Tibial nerve (tissue), 4 donors: ENCODE results near the gene TRAPPC2. TPM values are rescaled to one million over a fixed set of nuclear protein-coding genes. Genes with fewer than 3 reads are reported as not detected.

ENCODE experiments used
- DNase-seq, 2 donors: peaks; one replicate each; pipeline ENCODE4 v3.0.0-alpha.2; 2019; ENCODE audit warnings: low spot score in 2 of 2
- H3K27ac ChIP-seq, 4 donors: fragments of 200-600 bp; sonication (generic) in 3 of 4; one replicate each; pipeline ENCODE4 v1.5.1; 2017 to 2019; ENCODE audit warnings: mild to moderate bottlenecking in 1 of 4
- H3K27me3 ChIP-seq, 2 donors: fragments of 200-600 bp; sonication (generic) in 1 of 2; one replicate each; pipeline versions ENCODE4 v1.5.1 to v1.6.0; 2017 to 2019
- H3K36me3 ChIP-seq, 3 donors: fragments of 200-600 bp; sonication (generic); one replicate each; pipeline ENCODE4 v1.5.1; 2018 to 2019
- H3K4me1 ChIP-seq, 4 donors: fragments of 200-600 bp; sonication (generic) in 3 of 4; one replicate each; pipeline ENCODE4 v1.5.1; 2017 to 2019
- H3K4me3 ChIP-seq, 4 donors: fragments of 200-600 bp; sonication (generic) in 3 of 4; one replicate each; pipeline ENCODE4 v1.5.1; 2017 to 2019; ENCODE audit warnings: mild to moderate bottlenecking in 1 of 4, moderate library complexity in 1 of 4
- H3K9me3 ChIP-seq, 4 donors: fragments of 200-600 bp; sonication (generic) in 3 of 4; one replicate each; pipeline ENCODE4 v1.5.1; 2017 to 2019
- EP300 ChIP-seq, 2 donors: sonication (generic); formaldehyde crosslinking; IDR thresholded peaks; one replicate each; pipeline ENCODE4 v1.6.1; 2017; ENCODE audit warnings: antibody characterized with exemption in 2 of 2, mild to moderate bottlenecking in 1 of 2
- POLR2A ChIP-seq, 2 donors: fragments of 450-650 bp; IDR thresholded peaks; one replicate each; pipeline ENCODE4 v1.6.1; 2017; ENCODE audit warnings: antibody characterized with exemption in 2 of 2, mild to moderate bottlenecking in 2 of 2, moderate library complexity in 2 of 2
- WGBS, 2 donors: methylation state at CpG; one replicate each; pipeline ENCODE4 v1.1.5; 2018; 5-methylcytosine and 5-hydroxymethylcytosine counted together
- total RNA-seq, 4 donors: library from RNA; depleted of rRNA; stranded (reverse); fragments of >200 nt; gene quantifications; one replicate each; pipeline ENCODE4 v1.1.0, GENCODE V29; 2016
- TF ChIP-seq, protein P1 (sequence below), 5 experiments: fragments of 200-600 bp in 3 of 5; fragments of 450-650 bp in 2 of 5; sonication (generic) in 3 of 5; IDR thresholded peaks; one replicate each; pipeline ENCODE4 v1.5.1; 2016 to 2019; ENCODE audit warnings: antibody characterized with exemption in 5 of 5, mild to moderate bottlenecking in 3 of 5, moderate library complexity in 2 of 5

Gene TRAPPC2
- 10 to 100 TPM in 3 of 4 donors, 1 to 10 TPM in 1; 9.0 to 13.8 (median 11.6) TPM for total RNA-seq

DNA sequence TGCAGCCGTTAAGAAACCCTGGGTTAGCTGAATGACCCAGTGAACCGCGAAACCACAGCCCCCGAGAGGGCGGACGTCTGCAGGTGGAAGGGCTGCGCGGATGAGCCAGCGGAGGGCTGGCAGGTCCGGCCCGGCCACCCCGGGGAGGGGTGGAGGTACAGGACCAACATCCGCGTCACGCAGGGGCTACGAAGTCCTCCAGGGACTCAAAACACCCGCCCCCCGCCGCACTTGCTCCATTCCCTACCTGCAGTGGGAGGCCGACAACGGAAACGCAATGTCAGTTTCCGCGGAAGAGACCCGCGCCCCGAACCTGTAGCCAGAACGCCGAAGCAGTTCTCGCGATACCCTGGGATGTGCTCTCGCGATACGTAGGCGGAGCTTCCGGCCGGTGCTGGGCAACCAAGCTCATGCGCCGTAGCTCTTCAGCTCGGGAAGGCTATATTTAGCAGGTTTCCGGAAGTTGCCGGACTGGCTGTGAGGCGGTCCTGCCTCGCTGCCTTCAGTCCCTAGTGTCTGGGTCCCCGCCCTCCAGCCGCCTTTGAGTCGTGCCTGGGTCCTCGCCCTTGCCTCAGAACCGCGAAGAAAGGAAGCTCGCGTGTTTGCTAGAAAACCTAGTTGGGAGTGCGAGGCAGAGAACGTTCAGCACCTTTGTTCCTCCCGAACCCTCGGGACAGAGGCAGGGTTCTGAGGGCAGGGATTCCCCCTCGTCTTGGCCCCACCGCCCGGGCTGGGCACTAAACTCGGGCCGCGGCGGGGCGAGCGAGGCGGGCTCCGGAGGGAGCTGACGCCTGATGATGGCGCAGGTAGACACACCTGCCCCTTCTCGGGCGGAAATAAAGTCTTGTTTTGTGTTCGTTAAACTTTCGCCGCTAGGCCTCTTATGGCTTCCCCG is at the start of gene TRAPPC2, which contains the start of gene OFD1:
Gene TRAPPC2 (minus strand): TSS at position 343 of the 895 bp plus-strand sequence. CDS start 14,657 bp downstream, outside the sequence.
Gene OFD1 (plus strand): TSS at position 471 of the 895 bp plus-strand sequence. CDS start 324 bp downstream, at position 795.
- Histone ChIP-seq H3K9me3 (no peaks in the 10 kb centered on the region), H3K4me3 (peak within 1 kb of the TSS; percentile 72 to 95 (median 80)), H3K4me1 (peaks cover 0 to 20% (median 6%) of the 10 kb centered on the region in 4 donors), H3K27me3 (no peaks in the 10 kb centered on the region), H3K36me3 (no peaks in the 10 kb centered on the region), H3K27ac (peak within 1 kb of the TSS; percentile 60 to 91 (median 88))
- peak; percentile 77 to 81 for DNase-seq
- TF ChIP-seq POLR2A (IDR thresholded peaks at IDR 0.05) (peak; percentile 91 to 94), EP300 (IDR thresholded peaks at IDR 0.05) (peak; percentile 87 to 97)
- TF ChIP-seq, protein P1, sequence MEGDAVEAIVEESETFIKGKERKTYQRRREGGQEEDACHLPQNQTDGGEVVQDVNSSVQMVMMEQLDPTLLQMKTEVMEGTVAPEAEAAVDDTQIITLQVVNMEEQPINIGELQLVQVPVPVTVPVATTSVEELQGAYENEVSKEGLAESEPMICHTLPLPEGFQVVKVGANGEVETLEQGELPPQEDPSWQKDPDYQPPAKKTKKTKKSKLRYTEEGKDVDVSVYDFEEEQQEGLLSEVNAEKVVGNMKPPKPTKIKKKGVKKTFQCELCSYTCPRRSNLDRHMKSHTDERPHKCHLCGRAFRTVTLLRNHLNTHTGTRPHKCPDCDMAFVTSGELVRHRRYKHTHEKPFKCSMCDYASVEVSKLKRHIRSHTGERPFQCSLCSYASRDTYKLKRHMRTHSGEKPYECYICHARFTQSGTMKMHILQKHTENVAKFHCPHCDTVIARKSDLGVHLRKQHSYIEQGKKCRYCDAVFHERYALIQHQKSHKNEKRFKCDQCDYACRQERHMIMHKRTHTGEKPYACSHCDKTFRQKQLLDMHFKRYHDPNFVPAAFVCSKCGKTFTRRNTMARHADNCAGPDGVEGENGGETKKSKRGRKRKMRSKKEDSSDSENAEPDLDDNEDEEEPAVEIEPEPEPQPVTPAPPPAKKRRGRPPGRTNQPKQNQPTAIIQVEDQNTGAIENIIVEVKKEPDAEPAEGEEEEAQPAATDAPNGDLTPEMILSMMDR (IDR thresholded peaks at IDR 0.05), result peak in 1 of 5 experiments; percentile 38
- 0 to 1% methylated on average over 35 to 54 of the region's 75 CpGs for WGBS, 2 donors

DNA sequence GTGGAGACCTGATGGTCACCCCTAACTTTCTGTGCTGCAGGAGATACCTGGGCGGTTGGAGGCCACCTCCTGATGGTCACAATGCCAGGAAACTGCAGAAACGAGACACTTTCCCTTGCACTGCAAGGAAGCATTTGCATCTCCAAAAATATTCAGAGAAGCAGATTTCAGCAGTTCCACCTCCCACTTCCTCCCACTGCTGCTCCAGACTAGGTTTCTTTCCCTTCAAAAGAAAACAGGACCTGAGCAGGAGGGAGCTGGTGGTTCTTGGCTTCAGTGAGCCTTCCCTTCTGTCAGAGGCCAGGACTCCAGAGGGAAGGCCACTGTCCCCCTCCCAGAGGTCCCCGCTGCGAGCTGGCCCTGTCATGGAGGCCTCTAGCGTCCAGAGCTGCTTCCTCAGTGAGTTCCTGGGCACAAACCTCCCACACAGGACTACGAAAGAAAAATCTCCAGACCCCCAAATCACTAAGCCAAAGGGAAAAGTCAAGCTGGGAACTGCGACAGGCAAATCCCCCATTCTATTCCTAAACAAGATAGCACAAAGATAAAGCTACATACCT is 46.5 kb upstream of the TRAPPC2 start:
- Histone ChIP-seq H3K4me3 (no peak overlapping the region), H3K9me3 (no peaks in the 10 kb centered on the region), H3K4me1 (peaks cover 0 to 10% (median 0%) of the 10 kb centered on the region in 4 donors), H3K27me3 (no peaks in the 10 kb centered on the region), H3K36me3 (peaks cover 0 to 6% (median 0%) of the 10 kb centered on the region in 3 donors), H3K27ac (peak overlapping the region in 2 of 4 donors; percentile 44 to 58)
- WGBS, 2 donors, result 45 to 65% methylated on average over 5 to 7 of the region's 7 CpGs
- TF ChIP-seq EP300 (IDR thresholded peaks at IDR 0.05) (no peak), POLR2A (IDR thresholded peaks at IDR 0.05) (no peak)
- TF ChIP-seq, protein P1 (IDR thresholded peaks at IDR 0.05), result no peak
- no peak for DNase-seq

DNA sequence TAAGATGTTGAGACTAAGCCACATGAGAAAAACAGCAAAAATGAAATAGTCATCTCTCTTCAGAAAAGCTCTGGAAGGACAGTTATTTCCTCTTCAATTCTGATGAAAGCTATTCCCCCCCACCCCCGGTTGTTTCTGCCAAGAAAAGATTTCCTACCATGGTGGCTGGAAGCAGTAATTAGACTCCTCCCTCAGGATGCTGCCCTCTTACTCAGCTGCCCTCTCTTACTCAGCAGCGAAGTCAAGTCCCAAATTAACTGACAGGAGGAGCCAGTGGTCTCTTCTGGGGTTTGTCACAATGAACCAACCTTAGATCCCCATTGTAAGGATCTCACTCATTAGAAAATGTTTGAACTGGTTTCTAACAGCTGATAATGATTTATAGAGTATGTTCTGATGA is 44.5 kb upstream of the TRAPPC2 start:
- no peak for DNase-seq
- WGBS, 2 donors, result 7 to 24% methylated on average over 2 of the region's 2 CpGs
- Histone ChIP-seq H3K9me3 (no peaks in the 10 kb centered on the region), H3K4me1 (peaks cover 0 to 6% (median 0%) of the 10 kb centered on the region in 4 donors), H3K36me3 (peaks cover 0 to 20% (median 0%) of the 10 kb centered on the region in 3 donors), H3K27me3 (no peaks in the 10 kb centered on the region), H3K27ac (peak overlapping the region in 2 of 4 donors; percentile 44 to 59), H3K4me3 (no peak overlapping the region)
- TF ChIP-seq, protein P1 (IDR thresholded peaks at IDR 0.05), result no peak
- TF ChIP-seq POLR2A (IDR thresholded peaks at IDR 0.05) (no peak), EP300 (IDR thresholded peaks at IDR 0.05) (no peak)

DNA sequence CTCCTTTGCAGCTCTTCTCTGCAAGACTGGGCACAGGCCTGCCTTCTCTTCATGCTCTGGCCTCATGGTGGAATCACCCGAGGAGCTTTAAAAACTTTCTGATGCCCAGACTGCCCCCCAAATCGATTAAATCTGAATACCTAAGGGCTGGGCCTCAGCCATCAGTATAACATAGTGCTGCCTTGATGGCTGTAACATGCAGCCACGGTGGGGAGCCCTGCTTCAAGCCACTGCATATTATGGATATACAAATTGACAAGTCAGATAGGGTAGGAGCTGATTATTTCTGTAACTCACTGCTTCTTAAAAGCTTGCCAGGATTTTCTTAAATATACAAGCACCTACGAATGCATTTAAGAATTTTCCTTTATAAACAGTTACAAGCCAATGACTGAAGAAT is 42.0 kb upstream of the TRAPPC2 start:
- TF ChIP-seq, protein P1 (IDR thresholded peaks at IDR 0.05), result no peak
- 59 to 82% methylated on average over 4 of the region's 4 CpGs for WGBS, 2 donors
- Histone ChIP-seq H3K4me3 (no peak overlapping the region), H3K36me3 (peaks cover 0 to 20% (median 0%) of the 10 kb centered on the region in 3 donors), H3K4me1 (peaks cover 0 to 6% (median 0%) of the 10 kb centered on the region in 4 donors), H3K9me3 (no peaks in the 10 kb centered on the region), H3K27me3 (no peaks in the 10 kb centered on the region), H3K27ac (peak overlapping the region in 1 of 4 donors; percentile 18)
- DNase-seq, result no peak
